MM.1S (cell line): Measurements from ENCODE around the gene USP6NL.

Experiments
- DNase-seq: peaks from one replicate; pipeline ENCODE4 v3.0.0-alpha.2; 2015
- H2AFZ ChIP-seq: fragments of 300-600 bp; sonication (generic); 2 replicates; pipeline ENCODE4 v1.6.0; 2016; ENCODE audit warnings: antibody characterized with exemption, low read length
- H3F3A ChIP-seq: fragments of 300-600 bp; sonication (generic); 2 replicates; pipeline ENCODE4 v1.6.1; 2016; ENCODE audit warnings: mild to moderate bottlenecking, antibody characterized with exemption, low read length, moderate library complexity, mixed read lengths; ENCODE audit not compliant: insufficient read depth
- H3K27ac ChIP-seq: fragments of 300-600 bp; sonication (generic); 2 replicates; pipeline ENCODE4 v1.5.1; 2016; ENCODE audit warnings: mild to moderate bottlenecking, low read length
- H3K27me3 ChIP-seq: fragments of 300-600 bp; sonication (generic); replicated peaks from 2 replicates; pipeline ENCODE4 v1.6.0; 2016; ENCODE audit warnings: low read length; ENCODE audit not compliant: insufficient read depth
- H3K36me3 ChIP-seq: fragments of 300-600 bp; sonication (generic); replicated peaks from 2 replicates; pipeline ENCODE4 v1.6.1; 2016; ENCODE audit warnings: mild to moderate bottlenecking, low read length, mixed read lengths; ENCODE audit not compliant: insufficient read depth
- H3K4me1 ChIP-seq: fragments of 300-600 bp; sonication (generic); 2 replicates; pipeline ENCODE4 v1.6.1; 2016; ENCODE audit warnings: low read length, mixed read lengths
- H3K4me2 ChIP-seq: fragments of 300-600 bp; sonication (generic); 2 replicates; pipeline ENCODE4 v1.6.0; 2016; ENCODE audit warnings: low read depth, low read length
- H3K4me3 ChIP-seq: fragments of 300-600 bp; sonication (generic); 2 replicates; pipeline ENCODE4 v1.5.1; 2016; ENCODE audit warnings: low read length, mixed read lengths
- H3K79me2 ChIP-seq: fragments of 300-600 bp; sonication (generic); 2 replicates; pipeline ENCODE4 v1.6.1; 2016; ENCODE audit warnings: mixed run types, low read length, mixed read lengths
- H3K9ac ChIP-seq: fragments of 300-600 bp; sonication (generic); 2 replicates; pipeline ENCODE4 v1.6.1; 2016; ENCODE audit warnings: low read length, mixed read lengths
- H3K9me2 ChIP-seq: fragments of 300-600 bp; sonication (generic); replicated peaks from 2 replicates; pipeline ENCODE4 v1.6.1; 2016; ENCODE audit warnings: mild to moderate bottlenecking, low read length, mixed read lengths; ENCODE audit not compliant: insufficient read depth
- H3K9me3 ChIP-seq: fragments of 300-600 bp; sonication (generic); replicated peaks from 2 replicates; pipeline ENCODE4 v1.6.1; 2016; ENCODE audit warnings: mild to moderate bottlenecking, low read length, mixed read lengths; ENCODE audit not compliant: insufficient read depth
- H4K20me1 ChIP-seq: fragments of 300-600 bp; sonication (generic); 2 replicates; pipeline ENCODE4 v1.6.1; 2016; ENCODE audit warnings: mild to moderate bottlenecking, low read length, moderate library complexity, mixed read lengths; ENCODE audit not compliant: insufficient read depth
- EZH2 ChIP-seq: fragments of 300-600 bp; sonication (generic); optimal IDR thresholded peaks from 2 replicates; pipeline ENCODE3; 2017; ENCODE audit warnings: low read depth, mild to moderate bottlenecking, antibody characterized with exemption, low read length, mixed read lengths
- EZH2phosphoT487 ChIP-seq: fragments of 300-600 bp; sonication (generic); IDR thresholded peaks from 2 replicates; pipeline ENCODE4 v1.6.1; 2018; ENCODE audit warnings: antibody characterized with exemption, low read length
- TF ChIP-seq, protein P1 (sequence below): fragments of 300-600 bp; sonication (generic); IDR thresholded peaks from 2 replicates; pipeline ENCODE4 v1.5.1; 2016; ENCODE audit warnings: antibody characterized with exemption, low read length, mixed read lengths

The USP6NL gene

DNA sequence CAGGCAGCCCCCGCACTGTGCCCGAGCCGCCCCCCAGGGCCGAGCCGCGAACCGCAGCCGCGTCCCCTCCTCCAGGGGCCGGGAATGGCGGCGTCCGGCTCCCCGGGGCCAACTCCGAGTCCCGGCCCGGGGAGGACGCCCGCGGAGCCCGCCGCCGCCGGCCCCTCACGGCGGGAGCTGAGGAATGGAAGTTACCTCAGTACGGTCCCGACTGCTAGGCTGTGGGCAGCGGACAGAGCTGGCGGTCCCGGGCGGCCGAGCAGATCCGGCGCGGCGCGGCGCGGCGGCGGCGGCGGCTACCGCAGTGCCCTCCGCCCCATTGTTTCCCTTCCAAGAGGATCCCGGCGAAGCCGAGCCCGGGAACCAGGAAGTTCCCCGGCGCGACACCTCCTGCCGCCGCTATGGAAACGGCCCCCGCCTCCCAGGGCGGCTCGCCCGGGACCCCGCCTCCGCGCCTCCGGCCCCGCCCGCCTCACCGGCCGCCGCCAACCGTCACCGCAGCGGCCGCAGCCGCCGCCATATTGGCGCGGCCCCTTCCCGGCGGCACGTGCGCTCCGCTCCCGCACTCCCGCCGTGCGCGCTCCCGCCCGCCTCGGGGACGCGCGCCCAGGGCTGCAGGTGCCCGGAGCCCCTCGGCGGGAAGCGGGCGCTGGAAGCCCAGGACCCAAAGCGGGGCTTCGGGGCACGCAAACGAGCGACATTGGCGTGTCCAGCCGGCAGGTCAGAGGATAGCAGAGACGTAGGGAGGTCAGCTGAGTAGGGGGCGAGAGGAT is at the start of gene USP6NL:
TSS of gene USP6NL (minus strand) at position 403 of the 773 bp plus-strand sequence. CDS start 14,016 bp downstream, outside the sequence.
- H3K4me1 ChIP-seq: peaks cover 5% of the 10 kb centered on the region; the same call in 1 of the 2 replicates
- peak; percentile 75 for DNase-seq
- 0 out of 2 replicates have a peak, but pooled peaks cover 3% of the 10 kb centered on the region for H3F3A ChIP-seq
- peaks cover 10% of the 10 kb centered on the region for H3K27me3 ChIP-seq
- H4K20me1 ChIP-seq: no peaks in the 10 kb centered on the region
- H3K4me2 ChIP-seq: peak within 1 kb of the TSS; percentile 92
- H3K36me3 ChIP-seq: no peaks in the 10 kb centered on the region
- no peaks in the 10 kb centered on the region for H3K9me2 ChIP-seq
- H2AFZ ChIP-seq: peak within 1 kb of the TSS; percentile 95
- no peaks in the 10 kb centered on the region for H3K9me3 ChIP-seq
- H3K9ac ChIP-seq: peak within 1 kb of the TSS; percentile 68; the same call in 1 of the 2 replicates
- H3K27ac ChIP-seq: no peak within 1 kb of the TSS
- no peak for TF ChIP-seq EZH2phosphoT487
- no peak for TF ChIP-seq EZH2
- TF ChIP-seq, protein P1, sequence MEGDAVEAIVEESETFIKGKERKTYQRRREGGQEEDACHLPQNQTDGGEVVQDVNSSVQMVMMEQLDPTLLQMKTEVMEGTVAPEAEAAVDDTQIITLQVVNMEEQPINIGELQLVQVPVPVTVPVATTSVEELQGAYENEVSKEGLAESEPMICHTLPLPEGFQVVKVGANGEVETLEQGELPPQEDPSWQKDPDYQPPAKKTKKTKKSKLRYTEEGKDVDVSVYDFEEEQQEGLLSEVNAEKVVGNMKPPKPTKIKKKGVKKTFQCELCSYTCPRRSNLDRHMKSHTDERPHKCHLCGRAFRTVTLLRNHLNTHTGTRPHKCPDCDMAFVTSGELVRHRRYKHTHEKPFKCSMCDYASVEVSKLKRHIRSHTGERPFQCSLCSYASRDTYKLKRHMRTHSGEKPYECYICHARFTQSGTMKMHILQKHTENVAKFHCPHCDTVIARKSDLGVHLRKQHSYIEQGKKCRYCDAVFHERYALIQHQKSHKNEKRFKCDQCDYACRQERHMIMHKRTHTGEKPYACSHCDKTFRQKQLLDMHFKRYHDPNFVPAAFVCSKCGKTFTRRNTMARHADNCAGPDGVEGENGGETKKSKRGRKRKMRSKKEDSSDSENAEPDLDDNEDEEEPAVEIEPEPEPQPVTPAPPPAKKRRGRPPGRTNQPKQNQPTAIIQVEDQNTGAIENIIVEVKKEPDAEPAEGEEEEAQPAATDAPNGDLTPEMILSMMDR: no peak
- H3K4me3 ChIP-seq: peak within 1 kb of the TSS; percentile 79
- H3K79me2 ChIP-seq: 0 out of 2 replicates have a peak, but pooled peaks cover 12% of the 10 kb centered on the region

GRCh38 chr10:11658801-11659368 is 47.4 kb upstream of the USP6NL start:
- no peaks in the 10 kb centered on the region for H3K79me2 ChIP-seq
- no peak for DNase-seq
- no peaks in the 10 kb centered on the region for H3K9me3 ChIP-seq
- no peak overlapping the region for H3K4me2 ChIP-seq
- no peaks in the 10 kb centered on the region for H4K20me1 ChIP-seq
- H3K36me3 ChIP-seq: no peaks in the 10 kb centered on the region
- H3K9me2 ChIP-seq: no peaks in the 10 kb centered on the region
- no peak overlapping the region for H2AFZ ChIP-seq
- TF ChIP-seq, protein P1: no peak
- TF ChIP-seq EZH2 (no peak), EZH2phosphoT487 (no peak)
- no peak overlapping the region for H3K4me3 ChIP-seq
- H3K27ac ChIP-seq: no peak overlapping the region
- H3K4me1 ChIP-seq: no peaks in the 10 kb centered on the region
- no peaks in the 10 kb centered on the region for H3K27me3 ChIP-seq
- no peaks in the 10 kb centered on the region for H3F3A ChIP-seq
- H3K9ac ChIP-seq: no peak overlapping the region

DNA sequence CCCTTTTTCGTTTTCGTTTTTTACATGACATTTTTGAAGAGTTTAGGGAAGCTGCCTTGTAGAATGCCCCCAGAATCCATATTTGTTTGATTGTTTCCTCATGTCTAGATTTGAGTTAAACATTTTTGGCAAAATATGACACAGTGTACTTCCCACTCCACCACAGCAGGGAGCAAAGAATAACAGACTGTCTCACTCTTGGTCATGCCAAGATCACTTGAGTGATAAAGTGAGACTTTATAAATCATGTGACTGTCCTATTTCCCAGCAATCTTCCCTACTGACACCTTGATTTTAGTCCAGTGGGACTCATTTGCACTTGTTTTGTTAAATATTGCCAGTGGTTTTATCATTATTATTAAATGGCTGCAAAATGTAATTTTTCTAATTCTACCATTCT is 44.4 kb upstream of the USP6NL start:
- H3K27ac ChIP-seq: no peak overlapping the region
- H3K4me1 ChIP-seq: no peaks in the 10 kb centered on the region
- no peak overlapping the region for H3K4me2 ChIP-seq
- H3K27me3 ChIP-seq: no peaks in the 10 kb centered on the region
- H3K9me2 ChIP-seq: no peaks in the 10 kb centered on the region
- no peak overlapping the region for H3K4me3 ChIP-seq
- no peaks in the 10 kb centered on the region for H3K9me3 ChIP-seq
- H4K20me1 ChIP-seq: no peaks in the 10 kb centered on the region
- no peaks in the 10 kb centered on the region for H3K36me3 ChIP-seq
- no peak overlapping the region for H3K9ac ChIP-seq
- TF ChIP-seq EZH2 (no peak), EZH2phosphoT487 (no peak)
- TF ChIP-seq, protein P1: no peak
- H2AFZ ChIP-seq: no peak overlapping the region
- DNase-seq: no peak
- no peaks in the 10 kb centered on the region for H3F3A ChIP-seq
- H3K79me2 ChIP-seq: no peaks in the 10 kb centered on the region
